Measurements from ENCODE around the gene PDZRN3. TPM values are rescaled to one million over a fixed set of nuclear protein-coding genes. Genes with fewer than 3 reads are reported as not detected.

PDZRN3 gene
- total and polyA plus RNA-seq, 4 donors = 0.69 to 1.8 (median 0.92) TPM

GRCh38 chr3:73365756-73366397 lies 258.9 kb downstream of the PDZRN3 start:
- no peaks in the 10 kb centered on the region for H3K27me3 ChIP-seq (ENCODE audit: control insufficient read depth in 4 of 4, insufficient read depth in 4 of 4, low read length in 3 of 4)
- H3K9me3 ChIP-seq (ENCODE audit: control insufficient read depth in 4 of 4, low read length in 3 of 4) = peaks cover 6 to 16% (median 7%) of the 10 kb centered on the region in 4 donors
- no peaks in the 10 kb centered on the region for H3K4me1 ChIP-seq (ENCODE audit: control insufficient read depth in 4 of 4, insufficient read depth in 4 of 4, low read length in 3 of 4)
- TF ChIP-seq FOXA2 (IDR thresholded peaks at IDR 0.05) (no peak), MAX (IDR thresholded peaks at IDR 0.05) (no peak), TAF1 (conservative IDR thresholded peaks at IDR 0.05) (no peak), HNF4G (IDR thresholded peaks at IDR 0.05) (no peak), GABPA (IDR thresholded peaks at IDR 0.05 in 1 of 2, conservative IDR thresholded peaks at IDR 0.05 in 1 of 2) (no peak), RAD21 (IDR thresholded peaks at IDR 0.05) (no peak)
- TF ChIP-seq, protein P1, sequence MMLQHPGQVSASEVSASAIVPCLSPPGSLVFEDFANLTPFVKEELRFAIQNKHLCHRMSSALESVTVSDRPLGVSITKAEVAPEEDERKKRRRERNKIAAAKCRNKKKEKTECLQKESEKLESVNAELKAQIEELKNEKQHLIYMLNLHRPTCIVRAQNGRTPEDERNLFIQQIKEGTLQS (IDR thresholded peaks at IDR 0.05) = no peak
- TF ChIP-seq, protein P2, sequence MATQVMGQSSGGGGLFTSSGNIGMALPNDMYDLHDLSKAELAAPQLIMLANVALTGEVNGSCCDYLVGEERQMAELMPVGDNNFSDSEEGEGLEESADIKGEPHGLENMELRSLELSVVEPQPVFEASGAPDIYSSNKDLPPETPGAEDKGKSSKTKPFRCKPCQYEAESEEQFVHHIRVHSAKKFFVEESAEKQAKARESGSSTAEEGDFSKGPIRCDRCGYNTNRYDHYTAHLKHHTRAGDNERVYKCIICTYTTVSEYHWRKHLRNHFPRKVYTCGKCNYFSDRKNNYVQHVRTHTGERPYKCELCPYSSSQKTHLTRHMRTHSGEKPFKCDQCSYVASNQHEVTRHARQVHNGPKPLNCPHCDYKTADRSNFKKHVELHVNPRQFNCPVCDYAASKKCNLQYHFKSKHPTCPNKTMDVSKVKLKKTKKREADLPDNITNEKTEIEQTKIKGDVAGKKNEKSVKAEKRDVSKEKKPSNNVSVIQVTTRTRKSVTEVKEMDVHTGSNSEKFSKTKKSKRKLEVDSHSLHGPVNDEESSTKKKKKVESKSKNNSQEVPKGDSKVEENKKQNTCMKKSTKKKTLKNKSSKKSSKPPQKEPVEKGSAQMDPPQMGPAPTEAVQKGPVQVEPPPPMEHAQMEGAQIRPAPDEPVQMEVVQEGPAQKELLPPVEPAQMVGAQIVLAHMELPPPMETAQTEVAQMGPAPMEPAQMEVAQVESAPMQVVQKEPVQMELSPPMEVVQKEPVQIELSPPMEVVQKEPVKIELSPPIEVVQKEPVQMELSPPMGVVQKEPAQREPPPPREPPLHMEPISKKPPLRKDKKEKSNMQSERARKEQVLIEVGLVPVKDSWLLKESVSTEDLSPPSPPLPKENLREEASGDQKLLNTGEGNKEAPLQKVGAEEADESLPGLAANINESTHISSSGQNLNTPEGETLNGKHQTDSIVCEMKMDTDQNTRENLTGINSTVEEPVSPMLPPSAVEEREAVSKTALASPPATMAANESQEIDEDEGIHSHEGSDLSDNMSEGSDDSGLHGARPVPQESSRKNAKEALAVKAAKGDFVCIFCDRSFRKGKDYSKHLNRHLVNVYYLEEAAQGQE (IDR thresholded peaks at IDR 0.05) = no peak
- TF ChIP-seq, protein P3, sequence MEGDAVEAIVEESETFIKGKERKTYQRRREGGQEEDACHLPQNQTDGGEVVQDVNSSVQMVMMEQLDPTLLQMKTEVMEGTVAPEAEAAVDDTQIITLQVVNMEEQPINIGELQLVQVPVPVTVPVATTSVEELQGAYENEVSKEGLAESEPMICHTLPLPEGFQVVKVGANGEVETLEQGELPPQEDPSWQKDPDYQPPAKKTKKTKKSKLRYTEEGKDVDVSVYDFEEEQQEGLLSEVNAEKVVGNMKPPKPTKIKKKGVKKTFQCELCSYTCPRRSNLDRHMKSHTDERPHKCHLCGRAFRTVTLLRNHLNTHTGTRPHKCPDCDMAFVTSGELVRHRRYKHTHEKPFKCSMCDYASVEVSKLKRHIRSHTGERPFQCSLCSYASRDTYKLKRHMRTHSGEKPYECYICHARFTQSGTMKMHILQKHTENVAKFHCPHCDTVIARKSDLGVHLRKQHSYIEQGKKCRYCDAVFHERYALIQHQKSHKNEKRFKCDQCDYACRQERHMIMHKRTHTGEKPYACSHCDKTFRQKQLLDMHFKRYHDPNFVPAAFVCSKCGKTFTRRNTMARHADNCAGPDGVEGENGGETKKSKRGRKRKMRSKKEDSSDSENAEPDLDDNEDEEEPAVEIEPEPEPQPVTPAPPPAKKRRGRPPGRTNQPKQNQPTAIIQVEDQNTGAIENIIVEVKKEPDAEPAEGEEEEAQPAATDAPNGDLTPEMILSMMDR (IDR thresholded peaks at IDR 0.05; ENCODE audit: low read depth, low read length, missing input control) = no peak
- H3K4me3 ChIP-seq (ENCODE audit: low read depth in 1 of 3, low read length in 3 of 3) = no peak overlapping the region
- 82% methylated on average over 12 of the region's 12 CpGs for WGBS
- H3K9ac ChIP-seq (ENCODE audit: low read depth in 1 of 2, low read length in 2 of 2) = no peak overlapping the region
- no peak overlapping the region for H3K27ac ChIP-seq (ENCODE audit: low read depth in 1 of 2, low read length in 2 of 2)
- no peaks in the 10 kb centered on the region for H3K36me3 ChIP-seq (ENCODE audit: control insufficient read depth in 4 of 4, insufficient read depth in 3 of 4, low read depth in 1 of 4, low read length in 3 of 4)
- DNase-seq (ENCODE audit: low spot score) = no peak

DNA sequence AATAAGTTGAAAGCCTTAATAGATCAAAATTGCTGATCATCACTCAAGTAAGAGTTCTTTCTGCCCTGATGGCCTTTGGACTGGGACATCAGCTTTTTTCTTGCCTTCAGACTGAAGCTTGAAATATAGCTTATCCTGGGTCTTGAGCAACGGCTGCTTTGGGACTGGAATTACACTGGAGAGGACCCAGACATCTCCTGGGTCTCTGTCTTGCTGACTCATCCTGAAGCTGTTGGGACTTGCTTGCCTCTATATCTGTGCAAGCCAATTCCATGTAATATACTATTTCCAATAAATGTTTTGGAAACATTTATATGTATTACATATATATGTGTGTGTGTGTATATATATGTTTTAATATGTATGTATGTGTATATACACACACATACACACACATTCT lies 260.2 kb downstream of the PDZRN3 start:
- H3K4me1 ChIP-seq (ENCODE audit: control insufficient read depth in 4 of 4, insufficient read depth in 4 of 4, low read length in 3 of 4) = no peaks in the 10 kb centered on the region
- H3K9me3 ChIP-seq (ENCODE audit: control insufficient read depth in 4 of 4, low read length in 3 of 4) = peaks cover 6 to 17% (median 8%) of the 10 kb centered on the region in 4 donors
- H3K4me3 ChIP-seq (ENCODE audit: low read depth in 1 of 3, low read length in 3 of 3) = no peak overlapping the region
- no peak overlapping the region for H3K9ac ChIP-seq (ENCODE audit: low read depth in 1 of 2, low read length in 2 of 2)
- WGBS = 71% methylated on average over 1 of the region's 1 CpG
- no peaks in the 10 kb centered on the region for H3K27me3 ChIP-seq (ENCODE audit: control insufficient read depth in 4 of 4, insufficient read depth in 4 of 4, low read length in 3 of 4)
- no peak overlapping the region for H3K27ac ChIP-seq (ENCODE audit: low read depth in 1 of 2, low read length in 2 of 2)
- no peak for DNase-seq (ENCODE audit: low spot score)
- H3K36me3 ChIP-seq (ENCODE audit: control insufficient read depth in 4 of 4, insufficient read depth in 3 of 4, low read depth in 1 of 4, low read length in 3 of 4) = no peaks in the 10 kb centered on the region
- TF ChIP-seq HNF4A (conservative IDR thresholded peaks at IDR 0.05) = no peak
- TF ChIP-seq RXRA (IDR thresholded peaks at IDR 0.05) = no peak
- no peak for TF ChIP-seq GABPA (IDR thresholded peaks at IDR 0.05 in 1 of 2, conservative IDR thresholded peaks at IDR 0.05 in 1 of 2)
- no peak for TF ChIP-seq MAX (IDR thresholded peaks at IDR 0.05)
- no peak for TF ChIP-seq RAD21 (IDR thresholded peaks at IDR 0.05)
- no peak for TF ChIP-seq FOXA1 (IDR thresholded peaks at IDR 0.05)
- TF ChIP-seq JUND (IDR thresholded peaks at IDR 0.05) = no peak
- TF ChIP-seq EGR1 (IDR thresholded peaks at IDR 0.05; ENCODE audit: low read depth in 2 of 2) = no peak
- TF ChIP-seq, protein P1 (IDR thresholded peaks at IDR 0.05) = no peak
- TF ChIP-seq, protein P2 (IDR thresholded peaks at IDR 0.05) = no peak
- no peak for TF ChIP-seq TAF1 (conservative IDR thresholded peaks at IDR 0.05)
- TF ChIP-seq SP1 (IDR thresholded peaks at IDR 0.05) = no peak
- TF ChIP-seq YY1 (IDR thresholded peaks at IDR 0.05) = no peak
- no peak for TF ChIP-seq ZBTB33 (IDR thresholded peaks at IDR 0.05)
